Left ventricle myocardium superior (tissue), 1 donor: ENCODE data around the gene CCDC93. TPM values are rescaled to one million over a fixed set of nuclear protein-coding genes. Genes with fewer than 3 reads are reported as not detected.

Experiments used
- ATAC-seq: fragments of 200-7000 bp; cut with Tn5 transposase; one replicate; pipeline ENCODE4 v1.9.1; 2020; ENCODE audit warnings: mild to moderate bottlenecking, moderate library complexity
- DNase-seq: peaks from one replicate; pipeline ENCODE4 v3.0.0-alpha.2; 2020
- intact Hi-C: fragments of 100-400 bp; cut with micrococcal nuclease; formaldehyde crosslinking; loops from one replicate; pipeline ENCODE4 v1.11.0; 2022
- total RNA-seq: library from RNA; stranded (reverse); fragmentation: NEBNext Ultra II Directional; extraction: Animal tissue kit (Norgen Biotek cat#: 25700); gene quantifications from one replicate; pipeline ENCODE4 v1.2.1, GENCODE V29; 2021
- donor health status: DM: no; HTN: yes; CAD: no; lungs with severe emphysema.

The CCDC93 gene
- total RNA-seq, 1 donor from 2014 or later: 25.2 TPM

- DNase-seq: no peak
- intact Hi-C loops: no loop called here
- no peak for ATAC-seq
Measured at GRCh38 chr2:117972476-117973123, 41.3 kb downstream of the CCDC93 start.

GRCh38 chr2:117968722-117969121 lies 45.1 kb downstream of the CCDC93 start:
- ATAC-seq (no peak), DNase-seq (no peak)
- intact Hi-C loops: no loop called here

DNA sequence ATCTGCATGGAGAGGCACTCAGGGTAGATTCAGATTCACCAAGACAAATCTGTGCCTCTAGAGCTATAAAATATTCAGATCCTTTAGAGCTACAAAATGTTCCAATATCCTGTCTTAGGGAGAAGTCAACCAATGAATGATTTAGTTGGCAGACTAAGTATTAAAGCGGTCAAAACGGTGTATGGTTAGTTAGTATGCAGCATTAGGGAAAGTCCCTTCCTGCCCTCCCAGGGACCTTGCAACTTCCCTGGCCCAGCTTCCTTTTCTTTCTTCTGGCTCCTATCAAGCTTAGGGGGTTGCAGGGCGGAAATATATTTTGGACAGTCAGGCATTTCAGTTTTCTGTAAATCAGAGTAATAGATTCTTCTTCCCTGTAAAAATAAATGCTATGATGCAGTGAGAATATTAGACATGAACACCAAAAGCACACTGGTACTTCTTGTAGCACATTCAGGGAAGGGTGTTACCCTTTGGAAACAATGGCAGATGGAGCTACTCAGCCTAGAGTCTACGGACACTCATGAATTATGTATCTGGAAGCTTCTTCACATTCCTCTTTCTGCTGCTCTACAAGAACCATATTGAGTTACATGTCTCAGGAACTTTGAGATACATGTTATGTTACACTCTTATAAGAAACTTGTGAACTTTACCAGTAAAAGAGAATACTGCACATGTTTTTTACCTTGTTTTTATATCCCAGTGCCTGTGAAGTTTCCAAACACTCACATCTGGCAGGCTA lies 45.7 kb downstream of the CCDC93 start:
- ATAC-seq (no peak), DNase-seq (no peak)
- intact Hi-C loops: no loop called here

GRCh38 chr2:117963446-117963845 lies 50.4 kb downstream of the CCDC93 start:
- intact Hi-C loops: no loop called here
- ATAC-seq (no peak), DNase-seq (no peak)

DNA sequence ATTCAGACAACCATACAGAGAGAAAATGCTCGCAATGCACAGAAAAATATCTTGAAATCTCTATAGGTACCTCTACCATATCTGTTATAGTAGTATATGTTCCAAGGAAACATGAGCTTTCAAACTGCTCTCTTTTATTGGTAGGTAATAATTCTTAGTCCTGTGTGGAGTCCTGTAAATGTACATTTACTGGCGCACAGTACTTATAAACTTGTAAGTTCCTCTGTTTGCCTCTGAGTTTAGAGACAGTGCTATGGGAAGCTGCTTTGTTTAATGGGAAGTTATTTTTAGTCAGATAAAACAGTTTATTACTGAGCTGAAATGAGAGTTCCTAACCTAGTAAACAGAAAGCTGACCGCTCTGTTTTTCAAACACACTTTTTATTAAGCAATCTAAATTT lies 52.7 kb downstream of the CCDC93 start:
- DNase-seq: no peak
- intact Hi-C loops: no loop called here
- ATAC-seq: no peak

DNA sequence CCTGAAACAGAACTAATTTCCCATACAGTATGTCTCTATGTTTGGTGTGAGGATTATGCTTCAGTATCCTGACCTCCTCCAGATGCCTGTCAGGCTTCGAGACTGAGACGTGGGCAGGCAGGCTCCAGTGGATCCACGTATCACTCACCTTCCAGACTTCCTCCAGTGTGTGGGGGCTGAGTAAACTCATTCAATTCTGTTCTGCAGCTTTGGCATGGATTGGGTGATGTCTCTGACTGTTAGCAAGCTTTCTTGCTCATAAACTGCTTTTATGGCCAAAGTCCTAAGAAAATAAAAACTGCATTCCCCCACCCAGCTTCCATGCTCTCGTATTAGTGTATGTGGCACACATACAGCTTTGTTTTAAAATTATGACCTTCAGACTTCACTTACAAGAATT lies 53.6 kb downstream of the CCDC93 start:
- ATAC-seq (no peak), DNase-seq (no peak)
- intact Hi-C loops: no loop called here

DNA sequence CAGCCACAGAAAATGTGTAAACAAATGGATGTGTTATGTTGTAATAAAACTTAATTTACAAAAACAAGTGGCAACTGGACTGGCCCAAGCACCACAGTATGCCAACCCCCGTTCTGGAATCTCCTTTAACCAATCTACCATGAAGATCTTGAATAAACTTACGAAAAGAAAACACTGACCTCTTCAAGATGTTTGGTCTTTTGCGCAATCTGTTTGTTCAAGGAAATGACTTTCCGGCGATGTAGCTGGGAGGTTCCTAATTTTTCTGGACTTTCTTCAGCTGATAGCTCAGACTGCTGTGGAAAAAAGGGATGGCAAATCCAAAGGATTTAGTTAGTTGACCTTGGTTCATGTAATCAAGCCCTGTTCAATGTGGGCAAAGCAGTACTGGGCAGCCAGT lies 55.7 kb downstream of the CCDC93 start:
- no peak for DNase-seq
- intact Hi-C loops: no loop called here
- ATAC-seq: no peak

GRCh38 chr2:117957616-117958015 lies 56.3 kb downstream of the CCDC93 start:
- intact Hi-C loops: no loop called here
- no peak for ATAC-seq
- no peak for DNase-seq

- ATAC-seq: no peak
- no peak for DNase-seq
- intact Hi-C loops: no loop called here
Measured at GRCh38 chr2:117956036-117956796, 57.7 kb downstream of the CCDC93 start.

GRCh38 chr2:117953231-117953630 lies 60.6 kb downstream of the CCDC93 start:
- ATAC-seq: no peak
- intact Hi-C loops: no loop called here

DNA sequence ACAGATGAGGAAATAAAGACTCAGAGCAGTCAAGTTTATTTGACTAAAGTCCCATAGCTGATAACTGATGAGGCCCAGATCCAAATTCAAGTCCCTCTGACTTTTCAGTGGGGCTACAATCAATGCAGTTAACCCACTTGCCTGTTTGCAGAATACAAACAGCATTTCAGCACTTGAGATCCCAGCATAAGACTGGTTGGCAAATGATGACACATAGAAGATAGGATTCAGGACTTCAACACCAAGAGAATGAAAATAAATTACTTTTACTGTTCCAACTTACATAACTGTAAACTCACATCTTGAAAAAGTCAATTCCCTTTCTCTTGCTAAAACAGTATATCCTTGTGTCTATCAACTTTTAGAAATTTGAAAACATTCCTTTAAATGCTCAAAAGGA lies 61.2 kb downstream of the CCDC93 start:
- no peak for ATAC-seq
- DNase-seq: no peak
- intact Hi-C loops: no loop called here

More at GRCh38 chr2:117953231-117953630, 60.6 kb downstream of the CCDC93 start:
- DNase-seq: no peak

DNA sequence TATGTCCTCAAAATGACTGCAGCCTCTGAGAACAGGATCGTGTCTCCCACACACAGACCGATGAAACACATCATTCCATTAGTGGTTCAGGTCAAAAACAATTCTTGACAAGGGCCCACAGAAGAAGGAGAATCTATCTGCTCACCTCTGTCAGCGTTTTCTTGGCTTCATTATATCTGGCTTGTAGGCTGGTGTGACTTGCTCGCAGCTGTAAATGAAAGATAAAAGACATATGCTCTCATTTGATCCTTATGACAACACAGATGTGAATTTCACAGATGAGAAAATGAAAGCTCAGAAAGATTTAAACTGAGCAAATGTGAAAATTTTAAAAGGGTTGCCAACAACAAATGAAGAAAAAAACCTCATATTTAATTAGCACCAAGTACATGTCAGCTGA lies 61.6 kb downstream of the CCDC93 start:
- intact Hi-C loops: no loop called here
- ATAC-seq (no peak), DNase-seq (no peak)

DNA sequence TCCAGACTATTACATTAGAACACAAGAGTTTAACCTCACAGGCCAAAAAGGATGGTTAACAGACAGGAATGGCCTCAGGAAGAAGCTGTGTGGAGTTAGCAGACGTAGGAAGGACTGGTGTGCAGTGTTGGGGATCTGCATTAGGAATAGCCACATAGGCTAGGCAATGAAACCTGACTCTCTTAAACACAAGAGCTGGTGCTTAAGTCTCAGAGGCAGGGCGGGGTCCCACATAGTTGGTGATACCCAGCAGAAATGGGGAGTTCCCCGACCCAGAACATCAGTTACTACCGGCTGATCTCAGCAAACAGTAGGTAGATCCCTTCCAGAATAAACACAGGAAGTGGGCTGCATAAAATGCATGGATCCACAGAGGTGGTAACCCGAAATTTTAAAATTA lies 64.1 kb downstream of the CCDC93 start:
- ATAC-seq (no peak), DNase-seq (no peak)
- intact Hi-C loops: loop anchor here (10.0 kb wide), 1 partner anchor 45 kb away; no protein-coding TSS in a partner anchor

GRCh38 chr2:117948615-117949014 lies 65.3 kb downstream of the CCDC93 start:
- DNase-seq (no peak), ATAC-seq (no peak)
- intact Hi-C loops: loop anchor here (10.0 kb wide), 1 partner anchor 46 kb away; no protein-coding TSS in a partner anchor

DNA sequence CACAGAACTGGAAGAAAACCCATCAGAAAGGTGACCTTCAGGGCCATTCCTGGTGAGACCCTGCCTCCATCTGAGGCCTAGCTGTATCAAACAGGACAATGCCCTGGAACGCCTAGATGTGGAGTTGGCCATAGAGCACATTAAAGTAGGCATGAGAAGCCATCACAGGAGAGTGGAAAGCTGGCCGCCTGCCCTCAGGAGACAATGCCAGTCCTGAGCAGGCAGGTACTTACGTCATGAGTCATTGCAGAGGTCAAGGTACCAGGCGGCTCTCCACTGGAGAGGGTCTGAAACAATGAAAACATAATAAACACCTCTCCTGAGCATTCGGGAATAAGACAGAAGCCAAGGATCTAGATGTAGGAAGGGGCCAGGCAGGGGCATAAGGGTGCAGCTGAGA lies 68.6 kb downstream of the CCDC93 start:
- ATAC-seq (no peak), DNase-seq (no peak)
- intact Hi-C loops: loop anchor here (10.0 kb wide), 1 partner anchor 50 kb away; no protein-coding TSS in a partner anchor

DNA sequence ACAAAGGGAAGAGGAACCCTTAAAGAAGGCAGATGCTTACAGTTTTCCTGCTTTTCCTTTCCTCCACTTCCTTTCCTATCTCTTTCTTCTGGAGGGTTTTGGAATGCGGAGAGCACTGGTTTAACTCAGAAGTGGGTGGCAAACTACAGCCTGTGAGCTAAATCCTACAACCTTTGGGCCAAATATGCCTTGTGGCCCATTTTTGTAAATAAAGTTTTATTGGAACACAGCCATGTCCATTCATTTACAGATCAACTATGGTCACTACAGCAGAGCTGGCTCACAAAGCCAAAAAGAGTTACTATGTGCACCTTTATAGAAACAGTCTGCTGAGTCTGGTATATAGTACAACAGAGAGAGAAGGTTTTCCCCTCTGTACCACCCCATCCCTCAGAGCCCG lies 69.1 kb downstream of the CCDC93 start:
- DNase-seq (no peak), ATAC-seq (no peak)
- intact Hi-C loops: loop anchor here (10.0 kb wide), 1 partner anchor 50 kb away; no protein-coding TSS in a partner anchor

- no peak for DNase-seq
- no peak for ATAC-seq
- intact Hi-C loops: loop anchor here (10.0 kb wide), 1 partner anchor 52 kb away; no protein-coding TSS in a partner anchor
Measured at GRCh38 chr2:117943013-117943672, 70.7 kb downstream of the CCDC93 start.

- no peak for ATAC-seq
- intact Hi-C loops: loop anchor here (10.0 kb wide), 1 partner anchor 52 kb away; no protein-coding TSS in a partner anchor
- no peak for DNase-seq
Measured at GRCh38 chr2:117942551-117942950, 71.3 kb downstream of the CCDC93 start.

DNA sequence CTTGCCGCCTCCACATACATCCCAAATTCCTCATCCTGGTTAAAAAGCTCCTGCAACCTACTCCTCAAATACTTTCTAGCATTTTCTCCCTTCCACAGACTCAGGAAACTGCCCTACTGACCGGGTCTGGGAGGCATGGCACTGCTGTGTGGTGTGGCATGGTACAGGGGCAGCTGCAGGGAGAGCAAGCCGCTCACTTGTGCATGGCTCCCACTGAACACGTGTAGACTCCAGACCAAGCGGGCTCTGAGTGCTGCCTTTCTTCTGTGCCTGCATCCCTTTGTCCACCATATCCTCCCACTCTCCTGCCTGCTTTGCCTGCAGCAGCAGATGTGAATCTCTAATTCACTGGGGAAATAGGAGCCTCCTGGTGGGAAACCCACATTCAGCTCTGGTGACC lies 72.2 kb downstream of the CCDC93 start:
- DNase-seq: no peak
- intact Hi-C loops: loop anchor here (10.0 kb wide), 1 partner anchor 53 kb away; no protein-coding TSS in a partner anchor
- no peak for ATAC-seq
